OCI-LY7 (cell line): ENCODE data around the gene CACNB2. TPM values are rescaled to one million over a fixed set of nuclear protein-coding genes. Genes with fewer than 3 reads are reported as not detected.

ENCODE experiments used
- BruUV-seq: library from RNA; stranded (reverse); fragments of 400-500 nt; replicated peaks from 2 replicates; lab custom pipeline; 2021; lab: Mats Ljungman, UMichigan
- CTCF ChIA-PET: fragments of 300-600 bp; sonication (Branson Sonifier 250); formaldehyde crosslinking; loops from one replicate; lab custom pipeline; 2022; ENCODE audit warnings: antibody characterized with exemption; ENCODE audit not compliant: unreplicated experiment; lab: Charles Lee
- POLR2A ChIA-PET: fragments of 300-600 bp; sonication (Branson Sonifier 250); formaldehyde crosslinking; loops from one replicate; lab custom pipeline; 2022; ENCODE audit warnings: antibody characterized with exemption; lab: Charles Lee
- DNase-seq: peaks from one replicate; pipeline ENCODE4 v3.0.0-alpha.2; 2015; ENCODE audit warnings: low spot score
- H2AFZ ChIP-seq: fragments of 200-600 bp; sonication (generic), shearing (Covaris generic); 2 replicates; pipeline ENCODE4 v1.6.1; 2014; ENCODE audit warnings: mild to moderate bottlenecking, antibody characterized with exemption, low read length, moderate library complexity
- H3K27ac ChIP-seq: fragments of 200-600 bp; sonication (generic); 2 replicates; pipeline ENCODE4 v1.5.1; 2014; ENCODE audit warnings: mixed run types, low read depth, mild to moderate bottlenecking, moderate library complexity, low read length, inconsistent platforms; ENCODE audit not compliant: poor library complexity, severe bottlenecking
- H3K36me3 ChIP-seq: fragments of 200-600 bp; sonication (generic); 2 replicates; pipeline ENCODE4 v1.6.1; 2014; ENCODE audit warnings: mild to moderate bottlenecking, antibody characterized with exemption, low read length, moderate library complexity, mixed read lengths; ENCODE audit not compliant: insufficient read depth
- H3K4me1 ChIP-seq: fragments of 200-600 bp; sonication (generic); 2 replicates; pipeline ENCODE4 v1.5.1; 2014; ENCODE audit warnings: mild to moderate bottlenecking, low read length; ENCODE audit not compliant: insufficient read depth, poor library complexity, severe bottlenecking
- H3K4me2 ChIP-seq: fragments of 200-600 bp; sonication (generic); 2 replicates; pipeline ENCODE4 v1.6.1; 2014; ENCODE audit warnings: mild to moderate bottlenecking, low read length
- H3K4me3 ChIP-seq: fragments of 200-600 bp; sonication (generic); 2 replicates; pipeline ENCODE4 v1.5.1; 2014; ENCODE audit warnings: mild to moderate bottlenecking, low read depth, low read length; ENCODE audit not compliant: poor library complexity, severe bottlenecking
- H3K79me2 ChIP-seq: fragments of 200-600 bp; sonication (generic); 2 replicates; pipeline ENCODE4 v1.6.1; 2016; ENCODE audit warnings: low read depth, mild to moderate bottlenecking, low read length, moderate library complexity, mixed read lengths; ENCODE audit not compliant: insufficient read depth
- H3K9me2 ChIP-seq: fragments of 200-600 bp; sonication (generic); 2 replicates; pipeline ENCODE4 v1.6.1; 2016; ENCODE audit warnings: mild to moderate bottlenecking, low read length, mixed read lengths; ENCODE audit not compliant: insufficient read depth
- H3K9me3 ChIP-seq: fragments of 200-600 bp; sonication (generic); 2 replicates; pipeline ENCODE4 v1.6.1; 2014; ENCODE audit warnings: mild to moderate bottlenecking, mixed run types, low read length, mixed read lengths
- H4K20me1 ChIP-seq: fragments of 200-600 bp; sonication (generic); 2 replicates; pipeline ENCODE4 v1.6.1; 2014; ENCODE audit warnings: mild to moderate bottlenecking, antibody characterized with exemption, low read length, moderate library complexity, mixed read lengths; ENCODE audit not compliant: insufficient read depth
- EZH2phosphoT487 ChIP-seq: fragments of 200-600 bp; sonication (generic); IDR thresholded peaks from 2 replicates; pipeline ENCODE4 v1.6.1; 2018; ENCODE audit warnings: low read depth, borderline replicate concordance, mild to moderate bottlenecking, mixed run types, antibody characterized with exemption, low read length, moderate library complexity, mixed read lengths
- intact Hi-C: fragments of 100-400 bp; cut with micrococcal nuclease; formaldehyde crosslinking; loops from one replicate; pipeline ENCODE4 v1.10.0; 2022; ENCODE audit not compliant: unreplicated experiment
- total RNA-seq, 2 experiments: library from RNA; depleted of rRNA in 1 of 2; stranded (reverse); fragments of >200 nt in 1 of 2; shearing (Covaris generic) in 1 of 2; gene quantifications; 2 replicates each; pipeline ENCODE4 v1.2.3, GENCODE V29; 2014 to 2022
- TF ChIP-seq, protein P1 (sequence below): fragments of 200-600 bp; sonication (generic); conservative IDR thresholded peaks from 2 replicates; pipeline ENCODE4 v1.5.1; 2014; ENCODE audit warnings: mild to moderate bottlenecking, antibody characterized with exemption, low read length, moderate library complexity, mixed read lengths

CACNB2 gene
- total RNA-seq, 2 experiments from 2014 or later: not detected

DNA sequence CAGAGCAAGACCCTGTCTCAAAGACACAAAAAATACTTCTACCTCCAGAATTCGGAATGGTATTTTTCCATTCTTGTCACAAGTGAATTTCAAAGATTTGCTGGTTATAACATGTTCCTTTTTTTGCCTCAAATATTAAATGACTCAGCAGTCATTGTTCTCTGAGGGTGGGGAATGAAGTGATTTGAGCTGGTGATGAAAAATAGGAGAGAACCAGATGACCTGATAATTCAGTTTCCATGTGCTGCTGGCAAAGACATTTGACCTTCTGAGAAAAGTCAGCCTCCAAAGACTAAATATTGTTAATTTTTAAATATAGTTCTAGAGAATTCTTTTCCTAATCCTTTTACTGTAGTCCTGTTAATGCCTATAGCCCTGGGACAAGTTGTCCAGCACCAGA lies 78.9 kb downstream of the CACNB2 start:
- Histone ChIP-seq H4K20me1 (no peaks in the 10 kb centered on the region), H3K9me3 (no peaks in the 10 kb centered on the region), H2AFZ (no peak overlapping the region), H3K27ac (no peak overlapping the region), H3K4me3 (no peak overlapping the region), H3K4me1 (no peaks in the 10 kb centered on the region), H3K79me2 (no peaks in the 10 kb centered on the region), H3K4me2 (no peak overlapping the region), H3K9me2 (no peaks in the 10 kb centered on the region), H3K36me3 (no peaks in the 10 kb centered on the region)
- ChIA-PET CTCF (no interaction called here), POLR2A (no interaction called here)
- TF ChIP-seq, protein P1, sequence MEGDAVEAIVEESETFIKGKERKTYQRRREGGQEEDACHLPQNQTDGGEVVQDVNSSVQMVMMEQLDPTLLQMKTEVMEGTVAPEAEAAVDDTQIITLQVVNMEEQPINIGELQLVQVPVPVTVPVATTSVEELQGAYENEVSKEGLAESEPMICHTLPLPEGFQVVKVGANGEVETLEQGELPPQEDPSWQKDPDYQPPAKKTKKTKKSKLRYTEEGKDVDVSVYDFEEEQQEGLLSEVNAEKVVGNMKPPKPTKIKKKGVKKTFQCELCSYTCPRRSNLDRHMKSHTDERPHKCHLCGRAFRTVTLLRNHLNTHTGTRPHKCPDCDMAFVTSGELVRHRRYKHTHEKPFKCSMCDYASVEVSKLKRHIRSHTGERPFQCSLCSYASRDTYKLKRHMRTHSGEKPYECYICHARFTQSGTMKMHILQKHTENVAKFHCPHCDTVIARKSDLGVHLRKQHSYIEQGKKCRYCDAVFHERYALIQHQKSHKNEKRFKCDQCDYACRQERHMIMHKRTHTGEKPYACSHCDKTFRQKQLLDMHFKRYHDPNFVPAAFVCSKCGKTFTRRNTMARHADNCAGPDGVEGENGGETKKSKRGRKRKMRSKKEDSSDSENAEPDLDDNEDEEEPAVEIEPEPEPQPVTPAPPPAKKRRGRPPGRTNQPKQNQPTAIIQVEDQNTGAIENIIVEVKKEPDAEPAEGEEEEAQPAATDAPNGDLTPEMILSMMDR: no peak
- TF ChIP-seq EZH2phosphoT487: no peak
- intact Hi-C loops: loop anchor here (10.0 kb wide), 2 partner anchors 374 to 474 kb away; no protein-coding TSS in a partner anchor
- BruUV-seq: no TSS peak
- no peak for DNase-seq

DNA sequence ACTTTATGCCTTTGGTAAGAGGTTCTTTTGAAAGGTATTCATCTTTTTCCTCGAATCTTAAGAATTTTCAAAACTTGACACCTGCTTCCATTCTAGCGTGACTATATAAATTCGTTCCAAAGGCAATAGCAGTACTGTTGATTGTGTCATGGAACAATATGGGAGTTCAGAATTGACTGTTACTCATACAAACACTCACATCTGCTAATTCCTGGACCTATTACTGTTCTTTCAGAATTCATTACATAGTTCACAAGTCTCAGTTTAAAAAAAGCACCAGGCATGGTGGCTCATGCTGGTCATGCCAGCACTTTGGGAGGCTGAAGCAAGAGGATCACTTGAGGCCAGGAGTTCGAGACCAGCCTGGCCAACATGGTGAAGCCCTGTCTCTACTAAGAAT lies 80.9 kb downstream of the CACNB2 start:
- Histone ChIP-seq H4K20me1 (no peaks in the 10 kb centered on the region), H3K9me3 (no peaks in the 10 kb centered on the region), H3K36me3 (no peaks in the 10 kb centered on the region), H3K4me3 (no peak overlapping the region), H3K4me2 (no peak overlapping the region), H3K79me2 (no peaks in the 10 kb centered on the region), H3K4me1 (no peaks in the 10 kb centered on the region), H3K9me2 (no peaks in the 10 kb centered on the region), H2AFZ (no peak overlapping the region), H3K27ac (no peak overlapping the region)
- TF ChIP-seq, protein P1: no peak
- no peak for TF ChIP-seq EZH2phosphoT487
- no peak for DNase-seq
- POLR2A ChIA-PET: no interaction called here
- CTCF ChIA-PET: no interaction called here
- intact Hi-C loops: no loop called here
- BruUV-seq: no TSS peak

DNA sequence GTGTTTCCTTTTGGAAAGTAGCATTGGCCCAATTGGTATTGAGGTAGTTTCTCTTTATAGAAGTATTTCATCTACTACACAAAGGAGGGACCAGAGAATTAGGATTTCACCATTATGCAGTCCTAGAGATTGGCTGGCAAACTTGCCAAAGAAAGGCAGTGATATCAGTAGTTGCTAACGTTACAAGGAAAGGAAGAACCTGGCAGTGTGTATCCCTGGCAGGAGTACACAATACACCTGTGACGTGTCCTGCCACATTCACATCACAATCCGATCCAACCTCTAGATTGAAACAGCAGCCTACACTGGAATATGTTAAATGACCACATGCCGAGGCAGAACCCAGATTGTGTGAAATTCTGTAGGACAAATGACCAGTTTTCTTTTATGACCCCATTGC lies 81.7 kb downstream of the CACNB2 start:
- BruUV-seq: no TSS peak
- no peaks in the 10 kb centered on the region for H3K9me2 ChIP-seq
- no peak for DNase-seq
- intact Hi-C loops: no loop called here
- POLR2A ChIA-PET: no interaction called here
- H3K36me3 ChIP-seq: no peaks in the 10 kb centered on the region
- no peaks in the 10 kb centered on the region for H3K4me1 ChIP-seq
- H3K27ac ChIP-seq: no peak overlapping the region
- no peaks in the 10 kb centered on the region for H3K79me2 ChIP-seq
- H3K4me3 ChIP-seq: no peak overlapping the region
- CTCF ChIA-PET: no interaction called here
- no peaks in the 10 kb centered on the region for H3K9me3 ChIP-seq
- no peaks in the 10 kb centered on the region for H4K20me1 ChIP-seq
- H3K4me2 ChIP-seq: no peak overlapping the region
- no peak overlapping the region for H2AFZ ChIP-seq
- TF ChIP-seq, protein P1: no peak
- TF ChIP-seq EZH2phosphoT487: no peak
